Esophagus squamous epithelium (tissue), 5 donors: ENCODE measurements around the gene REV3L. TPM values are rescaled to one million over a fixed set of nuclear protein-coding genes. Genes with fewer than 3 reads are reported as not detected.
A peak's percentile ranks its signal among the peaks of the same experiment; 100 is the strongest.
"Not testable (repeated sequence)": the region's sequence is repeated elsewhere in the genome, so short reads cannot be mapped to it uniquely, and the experiment has no call there.

Experiments used
- DNase-seq: peaks from one replicate; lab custom pipeline; 2025; lab: John Stamatoyannopoulos, UW
- H3K27ac ChIP-seq, 4 donors: fragments of 200-600 bp; sonication (generic); one replicate each; pipeline ENCODE4 v1.5.1; 2016 to 2019; ENCODE audit warnings: mild to moderate bottlenecking in 1 of 4
- H3K27me3 ChIP-seq, 4 donors: fragments of 200-600 bp; sonication (generic); 1 replicate in 3 of 4; 2 replicates in 1 of 4; pipeline versions ENCODE4 v1.5.1 to v1.6.0; 2017 to 2021; ENCODE audit warnings: antibody characterized with exemption in 1 of 4
- H3K36me3 ChIP-seq, 3 donors: fragments of 200-600 bp; sonication (generic); one replicate each; pipeline ENCODE4 v1.5.1; 2016 to 2019
- H3K4me1 ChIP-seq, 3 donors: fragments of 200-600 bp; sonication (generic); one replicate each; pipeline ENCODE4 v1.5.1; 2017 to 2019
- H3K4me3 ChIP-seq, 4 donors: fragments of 200-600 bp; sonication (generic); 1 replicate in 3 of 4; 2 replicates in 1 of 4; pipeline ENCODE4 v1.5.1; 2016 to 2019; ENCODE audit warnings: mild to moderate bottlenecking in 2 of 4, moderate library complexity in 1 of 4
- H3K9me3 ChIP-seq, 3 donors: fragments of 200-600 bp; sonication (generic); one replicate each; pipeline ENCODE4 v1.5.1; 2016 to 2019
- CTCF ChIP-seq, 6 experiments: fragments of 450-650 bp in 4 of 6; fragments of 200-600 bp in 2 of 6; sonication (generic) in 2 of 6; IDR thresholded peaks; one replicate each; pipeline ENCODE4 v1.5.1; 2016 to 2019; ENCODE audit warnings: antibody characterized with exemption in 6 of 6, mild to moderate bottlenecking in 4 of 6, moderate library complexity in 4 of 6
- POLR2A ChIP-seq, 4 donors: fragments of 450-650 bp; IDR thresholded peaks; one replicate each; pipeline ENCODE4 v1.6.1; 2017; ENCODE audit warnings: antibody characterized with exemption in 4 of 4, mild to moderate bottlenecking in 4 of 4, moderate library complexity in 3 of 4
- WGBS, 2 donors: methylation state at CpG; one replicate each; pipeline ENCODE4 v1.1.5; 2018; 5-methylcytosine and 5-hydroxymethylcytosine counted together
- intact Hi-C: fragments of 100-400 bp; cut with DNase I; formaldehyde crosslinking; loops from one replicate; pipeline ENCODE4 v1.15.0; 2022
- total RNA-seq, 4 donors: library from RNA; depleted of rRNA; stranded (reverse); fragments of >200 nt; gene quantifications; one replicate each; pipeline ENCODE4 v1.1.0, GENCODE V29; 2016
- donor health status: DM: yes; HTN: yes; CAD: no.

REV3L gene
- total RNA-seq, 4 donors from 2014 or later: 7.0 to 47.1 (median 18.8) TPM

GRCh38 chr6:111481836-111482187 lies 1.2 kb downstream of the REV3L start:
- peak overlapping the region; percentile 79 to 99 (median 94) for H3K4me3 ChIP-seq
- intact Hi-C loops: loop anchor here (10.0 kb wide), 2 partner anchors 73 to 227 kb away; a partner anchor contains a TSS
- no peak for DNase-seq
- no peaks in the 10 kb centered on the region for H3K9me3 ChIP-seq
- TF ChIP-seq CTCF (IDR thresholded peaks at IDR 0.05) (no peak), POLR2A (IDR thresholded peaks at IDR 0.05) (no peak)
- WGBS, 2 donors: 0 to 3% methylated on average over 4 to 8 of the region's 8 CpGs
- H3K4me1 ChIP-seq: peaks cover 17 to 66% (median 29%) of the 10 kb centered on the region in 3 donors
- no peaks in the 10 kb centered on the region for H3K27me3 ChIP-seq
- H3K36me3 ChIP-seq: no peaks in the 10 kb centered on the region
- peak overlapping the region; percentile 96 to 100 (median 100) for H3K27ac ChIP-seq

GRCh38 chr6:111480988-111481822 lies 1.8 kb downstream of the REV3L start:
- WGBS, 2 donors: 28 to 34% methylated on average over 6 of the region's 6 CpGs
- H3K4me1 ChIP-seq: peaks cover 17 to 66% (median 29%) of the 10 kb centered on the region in 3 donors
- peak overlapping the region; percentile 79 to 99 (median 94) for H3K4me3 ChIP-seq
- H3K27me3 ChIP-seq: no peaks in the 10 kb centered on the region
- peak overlapping the region; percentile 96 to 100 (median 100) for H3K27ac ChIP-seq
- no peaks in the 10 kb centered on the region for H3K36me3 ChIP-seq
- intact Hi-C loops: loop anchor here (10.0 kb wide), 2 partner anchors 74 to 226 kb away; a partner anchor contains a TSS
- TF ChIP-seq POLR2A (IDR thresholded peaks at IDR 0.05): no peak
- peak in 2 of 6 experiments; percentile 7 to 8 for TF ChIP-seq CTCF (IDR thresholded peaks at IDR 0.05)
- no peaks in the 10 kb centered on the region for H3K9me3 ChIP-seq
- no peak for DNase-seq

- peaks cover 12 to 57% (median 22%) of the 10 kb centered on the region in 3 donors for H3K4me1 ChIP-seq
- peak overlapping the region in 2 of 4 donors; percentile 96 to 100 for H3K27ac ChIP-seq
- no peak for DNase-seq
- H3K27me3 ChIP-seq: no peaks in the 10 kb centered on the region
- TF ChIP-seq POLR2A (IDR thresholded peaks at IDR 0.05) (no peak), CTCF (IDR thresholded peaks at IDR 0.05) (peak in 5 of 6 experiments; percentile 13 to 41 (median 17))
- no peaks in the 10 kb centered on the region for H3K36me3 ChIP-seq
- intact Hi-C loops: no loop called here
- no peaks in the 10 kb centered on the region for H3K9me3 ChIP-seq
- WGBS, 2 donors: 6 to 20% methylated on average over 1 of the region's 1 CpG
- no peak overlapping the region for H3K4me3 ChIP-seq
These were observed 4.3 kb downstream of the REV3L start for GRCh38 chr6:111478749-111479148.

GRCh38 chr6:111478064-111478476 lies 4.9 kb downstream of the REV3L start:
- intact Hi-C loops: no loop called here
- H3K36me3 ChIP-seq: no peaks in the 10 kb centered on the region
- TF ChIP-seq CTCF (IDR thresholded peaks at IDR 0.05) (no peak), POLR2A (IDR thresholded peaks at IDR 0.05) (no peak)
- H3K27ac ChIP-seq: peak overlapping the region in 3 of 4 donors; percentile 8 to 100 (median 55)
- no peaks in the 10 kb centered on the region for H3K9me3 ChIP-seq
- peaks cover 12 to 57% (median 22%) of the 10 kb centered on the region in 3 donors for H3K4me1 ChIP-seq
- H3K27me3 ChIP-seq: no peaks in the 10 kb centered on the region
- whole genome bisulfite sequencing, 2 donors: 21 to 26% methylated on average over 3 of the region's 3 CpGs
- no peak for DNase-seq
- no peak overlapping the region for H3K4me3 ChIP-seq

- DNase-seq: no peak
- H3K27me3 ChIP-seq: no peaks in the 10 kb centered on the region
- TF ChIP-seq POLR2A (IDR thresholded peaks at IDR 0.05): no peak
- no peak for TF ChIP-seq CTCF (IDR thresholded peaks at IDR 0.05)
- H3K4me3 ChIP-seq: no peak overlapping the region
- 50 to 52% methylated on average over 1 of the region's 1 CpG for WGBS, 2 donors
- no peaks in the 10 kb centered on the region for H3K9me3 ChIP-seq
- intact Hi-C loops: no loop called here
- H3K27ac ChIP-seq: peak overlapping the region in 2 of 4 donors; percentile 55 to 100
- no peaks in the 10 kb centered on the region for H3K36me3 ChIP-seq
- peaks cover 12 to 59% (median 22%) of the 10 kb centered on the region in 3 donors for H3K4me1 ChIP-seq
These were observed 5.5 kb downstream of the REV3L start for GRCh38 chr6:111477481-111477938.

- H3K27ac ChIP-seq, H3K9me3 ChIP-seq, H3K27me3 ChIP-seq, H3K4me3 ChIP-seq, H3K36me3 ChIP-seq, intact Hi-C loops, DNase-seq: not testable (repeated sequence)
- 95 to 100% methylated on average over 3 of the region's 3 CpGs for WGBS, 2 donors
- peaks cover 7 to 57% (median 19%) of the 10 kb centered on the region in 3 donors for H3K4me1 ChIP-seq
These were observed 7.0 kb downstream of the REV3L start for GRCh38 chr6:111476061-111476460.
